Measurements from ENCODE around the gene HAL.

DNA sequence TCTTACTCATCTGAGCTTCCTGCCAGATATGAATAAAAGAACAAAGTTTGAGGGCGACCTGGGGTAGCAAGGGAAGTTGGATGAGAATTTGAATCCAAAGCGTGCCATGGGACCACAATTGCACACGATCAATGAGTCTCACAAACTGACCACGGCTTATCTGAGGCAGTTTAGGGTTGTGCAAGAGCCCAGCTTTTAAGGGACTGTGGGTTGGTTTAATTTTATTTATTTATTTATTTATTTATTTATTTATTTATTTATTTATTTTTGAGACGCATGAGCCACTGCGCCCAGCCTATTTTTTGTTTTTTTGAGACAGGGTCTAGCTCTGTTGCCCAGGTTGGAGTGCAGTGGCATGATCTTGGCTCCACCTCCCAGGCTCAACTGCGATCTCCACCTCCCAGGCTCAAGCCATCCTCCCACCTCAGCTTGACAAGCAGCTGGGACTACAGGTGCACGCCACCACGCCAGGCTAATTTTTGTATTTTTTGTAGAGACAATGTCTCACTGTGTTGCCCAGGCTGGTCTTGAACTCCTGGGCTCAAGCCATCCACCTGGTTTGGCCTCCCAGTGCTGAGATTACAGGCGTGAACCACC, 51.9 kb downstream of the HAL start:
- no peak for TF ChIP-seq CTCF (IDR thresholded peaks at IDR 0.05)
- TF ChIP-seq POLR2A (IDR thresholded peaks at IDR 0.05): no peak
- TF ChIP-seq EP300 (IDR thresholded peaks at IDR 0.05): no peak
- no peak for TF ChIP-seq POLR2AphosphoS5 (IDR thresholded peaks at IDR 0.05)

All from gastroesophageal sphincter (tissue), 3 donors.